ENCODE results near the gene GRIK4. TPM values are rescaled to one million over a fixed set of nuclear protein-coding genes. Genes with fewer than 3 reads are reported as not detected.

Gene GRIK4
- total and polyA plus RNA-seq, 9 of the 15 experiments (the other 6 are each of a cell fraction or from before 2014, with no cell fraction given) = not detected

GRCh38 chr11:120740380-120740779 is 228.8 kb downstream of the GRIK4 start:
- intact Hi-C loops (cut with micrococcal nuclease) = no loop called here
- ATAC-seq = no peak

DNA sequence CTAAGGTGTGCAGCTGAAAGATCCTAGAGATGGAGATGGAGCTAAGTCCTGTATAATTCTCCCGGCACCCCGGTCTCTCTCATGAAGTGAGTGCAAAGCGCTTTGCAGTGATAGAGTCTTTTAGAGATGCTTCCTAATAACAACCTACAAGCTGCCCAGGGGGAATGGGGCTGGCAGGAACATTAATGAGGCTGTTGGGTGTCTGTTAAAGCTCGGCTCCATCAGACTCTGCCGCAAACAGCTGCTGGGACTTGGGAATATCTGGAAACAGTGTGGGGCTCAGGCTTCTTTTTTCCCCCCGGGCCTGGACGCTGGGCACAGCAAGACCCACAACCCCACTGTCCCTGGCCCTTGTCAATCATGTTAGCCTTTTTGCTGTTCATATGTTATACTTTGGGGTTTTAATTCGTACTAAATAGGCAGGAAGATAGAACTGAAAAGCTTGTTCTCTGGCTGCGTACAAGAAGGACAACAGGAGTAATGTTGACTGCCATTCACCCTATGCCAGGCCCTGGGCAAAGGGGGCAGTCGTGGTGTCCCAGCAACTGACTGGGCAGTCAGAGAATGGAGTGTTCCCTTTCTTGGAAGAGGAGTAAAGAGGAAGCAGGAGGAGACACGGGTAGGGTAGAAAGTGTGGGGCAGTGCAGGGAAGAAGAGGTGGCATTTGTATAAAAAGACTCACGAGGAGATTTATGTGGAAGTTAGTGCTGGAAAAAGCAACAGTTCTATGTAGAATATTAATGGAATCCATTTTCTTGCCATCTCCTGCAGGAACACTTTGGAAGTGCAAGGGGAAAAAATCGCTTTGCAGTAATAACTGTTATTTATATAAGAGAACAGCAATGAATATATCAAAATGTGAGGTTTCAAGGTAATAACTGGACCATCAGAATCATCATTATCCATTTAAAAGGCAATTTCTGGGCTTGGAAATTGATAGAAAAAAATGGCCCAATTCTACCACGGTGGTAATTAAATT is 232.8 kb downstream of the GRIK4 start:
- no peak overlapping the region for H3K9ac ChIP-seq (ENCODE audit: insufficient read depth in 1 of 2, low read depth in 2 of 2, low read length in 2 of 2)
- in situ Hi-C loops (cut with MboI) = no loop called here
- WGBS (ENCODE audit: insufficient coverage, low coverage, missing lambda C conversion rate) = 2% methylated on average over 12 of the region's 14 CpGs
- no peaks in the 10 kb centered on the region for H3K36me3 ChIP-seq (ENCODE audit: control insufficient read depth, insufficient read depth, low read length)
- no TSS peak for BruUV-seq (replicated peaks)
- H3K4me2 ChIP-seq (ENCODE audit: insufficient read depth, low read length) = no peak overlapping the region
- no peak overlapping the region for H3K27ac ChIP-seq (ENCODE audit: extremely low read depth, low read depth, low read length)
- no peak for DNase-seq (ENCODE audit: extremely low read depth in 1 of 4, low spot score in 3 of 4)
- no peaks in the 10 kb centered on the region; the same call in 1 of the 2 replicates for H4K20me1 ChIP-seq (replicated peaks; ENCODE audit: control insufficient read depth, insufficient read depth, low read length)
- no peak overlapping the region for H2AFZ ChIP-seq (ENCODE audit: low read depth, low read length)
- intact Hi-C loops (cut with micrococcal nuclease) = no loop called here
- ChIA-PET CTCF (ENCODE audit: low intra/inter-chr PET ratio) (no interaction called here), POLR2A (interaction anchor here (0.6 kb wide), 1 partner anchor 1223 kb away, joined by 3 read pairs; no protein-coding TSS in a partner anchor)
- no peaks in the 10 kb centered on the region for H3K9me1 ChIP-seq (ENCODE audit: control insufficient read depth, insufficient read depth, low read length)
- H3K4me3 ChIP-seq = no peak overlapping the region
- no peaks in the 10 kb centered on the region for H3K79me2 ChIP-seq (ENCODE audit: control insufficient read depth, insufficient read depth, low read length)
- H3K27me3 ChIP-seq (ENCODE audit: control insufficient read depth in 2 of 2, insufficient read depth in 2 of 2, low read length in 2 of 2) = peaks cover 0 to 12% of the 10 kb centered on the region in 2 experiments; a peak in 2 of 5 replicates
- no peaks in the 10 kb centered on the region for H3K9me3 ChIP-seq (replicated peaks; ENCODE audit: control insufficient read depth, insufficient read depth, low read depth, low read length)
- TF ChIP-seq, protein P1, sequence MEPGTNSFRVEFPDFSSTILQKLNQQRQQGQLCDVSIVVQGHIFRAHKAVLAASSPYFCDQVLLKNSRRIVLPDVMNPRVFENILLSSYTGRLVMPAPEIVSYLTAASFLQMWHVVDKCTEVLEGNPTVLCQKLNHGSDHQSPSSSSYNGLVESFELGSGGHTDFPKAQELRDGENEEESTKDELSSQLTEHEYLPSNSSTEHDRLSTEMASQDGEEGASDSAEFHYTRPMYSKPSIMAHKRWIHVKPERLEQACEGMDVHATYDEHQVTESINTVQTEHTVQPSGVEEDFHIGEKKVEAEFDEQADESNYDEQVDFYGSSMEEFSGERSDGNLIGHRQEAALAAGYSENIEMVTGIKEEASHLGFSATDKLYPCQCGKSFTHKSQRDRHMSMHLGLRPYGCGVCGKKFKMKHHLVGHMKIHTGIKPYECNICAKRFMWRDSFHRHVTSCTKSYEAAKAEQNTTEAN (CRISPR knock-in tag; IDR thresholded peaks at IDR 0.05) = no peak
- no peak for TF ChIP-seq ZNF830 (CRISPR knock-in tag; IDR thresholded peaks at IDR 0.05)
- FAIRE-seq = no peak
- H3K4me1 ChIP-seq (replicated peaks in 1 of 2; ENCODE audit: control insufficient read depth in 2 of 2, insufficient read depth in 2 of 2, low read length in 2 of 2) = no peaks in the 10 kb centered on the region
- ATAC-seq = no peak

More at GRCh38 chr11:120740380-120740779, 228.8 kb downstream of the GRIK4 start:
- in situ Hi-C loops (cut with MboI) = no loop called here
- CTCF ChIA-PET (ENCODE audit: low intra/inter-chr PET ratio) = no interaction called here
- Histone ChIP-seq H3K9me3 (replicated peaks; ENCODE audit: control insufficient read depth, insufficient read depth, low read depth, low read length) (no peaks in the 10 kb centered on the region), H3K36me3 (ENCODE audit: control insufficient read depth, insufficient read depth, low read length) (no peaks in the 10 kb centered on the region), H3K4me1 (replicated peaks in 1 of 2; ENCODE audit: control insufficient read depth in 2 of 2, insufficient read depth in 2 of 2, low read length in 2 of 2) (no peaks in the 10 kb centered on the region), H3K9ac (ENCODE audit: insufficient read depth in 1 of 2, low read depth in 2 of 2, low read length in 2 of 2) (no peak overlapping the region), H3K79me2 (ENCODE audit: control insufficient read depth, insufficient read depth, low read length) (no peaks in the 10 kb centered on the region), H3K9me1 (ENCODE audit: control insufficient read depth, insufficient read depth, low read length) (no peaks in the 10 kb centered on the region), H3K4me3 (no peak overlapping the region), H2AFZ (ENCODE audit: low read depth, low read length) (no peak overlapping the region), H3K27ac (ENCODE audit: extremely low read depth, low read depth, low read length) (no peak overlapping the region), H3K4me2 (ENCODE audit: insufficient read depth, low read length) (no peak overlapping the region), H4K20me1 (replicated peaks; ENCODE audit: control insufficient read depth, insufficient read depth, low read length) (no peaks in the 10 kb centered on the region; the same call in 1 of the 2 replicates), H3K27me3 (ENCODE audit: control insufficient read depth in 2 of 2, insufficient read depth in 2 of 2, low read length in 2 of 2) (peaks cover 0 to 9% of the 10 kb centered on the region in 2 experiments; a peak in 2 of 5 replicates)
- TF ChIP-seq U2AF1 (optimal IDR thresholded peaks at IDR 0.05; ENCODE audit: low read depth, low read length) (no peak), EP400 (IDR thresholded peaks at IDR 0.05) (no peak), ZKSCAN1 (IDR thresholded peaks at IDR 0.05; ENCODE audit: low read depth, low read length) (no peak), ZNF696 (CRISPR knock-in tag; conservative IDR thresholded peaks at IDR 0.05) (no peak), ZNF75A (CRISPR knock-in tag; IDR thresholded peaks at IDR 0.05) (no peak), RCOR1 (IDR thresholded peaks at IDR 0.05; ENCODE audit: borderline replicate concordance in 1 of 2, low read depth in 2 of 2, low read length in 2 of 2) (no peak)
- TF ChIP-seq, protein P2, sequence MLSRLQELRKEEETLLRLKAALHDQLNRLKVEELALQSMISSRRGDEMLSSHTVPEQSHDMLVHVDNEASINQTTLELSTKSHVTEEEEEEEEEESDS (CRISPR knock-in tag; IDR thresholded peaks at IDR 0.05) = no peak
- no peak for DNase-seq (ENCODE audit: extremely low read depth in 1 of 4, low spot score in 3 of 4)
- no peak for FAIRE-seq
- BruUV-seq (replicated peaks) = no TSS peak
- POLR2A ChIA-PET = no interaction called here
- WGBS (ENCODE audit: insufficient coverage, low coverage, missing lambda C conversion rate) = 0% methylated on average over 2 of the region's 3 CpGs

Data from K562 (cell line).